ENCODE measurements around the gene NKAIN4. TPM values are rescaled to one million over a fixed set of nuclear protein-coding genes. Genes with fewer than 3 reads are reported as not detected.

NKAIN4 gene
- polyA plus RNA-seq, 1 donor (not counting 4 experiments of a cell fraction or from before 2014, with no cell fraction given): not detected

GRCh38 chr20:63285636-63286615 lies 31.7 kb upstream of the NKAIN4 start:
- H2AFZ ChIP-seq (ENCODE audit: control insufficient read depth, low read length): no peak overlapping the region
- no peak overlapping the region for H3K4me2 ChIP-seq (ENCODE audit: control insufficient read depth, extremely low read depth, insufficient read depth, low read depth, low read length)
- H3K4me3 ChIP-seq (ENCODE audit: control insufficient read depth in 2 of 3, extremely low read depth in 1 of 3, insufficient read depth in 2 of 3, low read depth in 1 of 3, low read length in 3 of 3): no peak overlapping the region
- DNase-seq (ENCODE audit: low read depth, low spot score) (no peak), FAIRE-seq (no peak)
- no peak overlapping the region for H3K9ac ChIP-seq (ENCODE audit: control insufficient read depth, extremely low read depth, insufficient read depth, low read length)
- H3K4me1 ChIP-seq (ENCODE audit: control insufficient read depth, extremely low read depth, insufficient read depth, low read length): no peaks in the 10 kb centered on the region
- H3K27me3 ChIP-seq (ENCODE audit: control insufficient read depth, extremely low read depth, insufficient read depth, low read length): no peaks in the 10 kb centered on the region
- H3K27ac ChIP-seq (ENCODE audit: control insufficient read depth, insufficient read depth, low read length): no peak overlapping the region
- TF ChIP-seq EZH2 (IDR thresholded peaks at IDR 0.05; ENCODE audit: low read length) (no peak), CTCF (optimal IDR thresholded peaks at IDR 0.05 in 1 of 3, IDR thresholded peaks at IDR 0.05 in 1 of 3, conservative IDR thresholded peaks at IDR 0.05 in 1 of 3; ENCODE audit: extremely low read depth in 1 of 3, insufficient read depth in 2 of 3, low read length in 3 of 3) (no peak)
- dilution Hi-C loops (cut with MboI; ENCODE audit: extremely low pct_ligation_motif_present, low sequenced_read_pairs): loop anchor here (10.0 kb wide), 1 partner anchor 61 kb away; no protein-coding TSS in a partner anchor
- peaks cover 25 to 38% of the 10 kb centered on the region in 2 experiments for H3K36me3 ChIP-seq (ENCODE audit: control insufficient read depth in 2 of 2, extremely low read depth in 1 of 2, insufficient read depth in 2 of 2, low read length in 2 of 2)
- H4K20me1 ChIP-seq (ENCODE audit: control insufficient read depth, extremely low read depth, insufficient read depth, low read length): peaks cover 3% of the 10 kb centered on the region
- no peaks in the 10 kb centered on the region for H3K9me1 ChIP-seq (ENCODE audit: control insufficient read depth, extremely low read depth, insufficient read depth, low read length)
- no peaks in the 10 kb centered on the region for H3K9me3 ChIP-seq (ENCODE audit: control insufficient read depth, low read depth, low read length)
- H3K79me2 ChIP-seq (ENCODE audit: control insufficient read depth, insufficient read depth, low read length): no peaks in the 10 kb centered on the region

- no peak overlapping the region for H3K4me3 ChIP-seq (ENCODE audit: control insufficient read depth in 2 of 3, extremely low read depth in 1 of 3, insufficient read depth in 2 of 3, low read depth in 1 of 3, low read length in 3 of 3)
- H3K9ac ChIP-seq (ENCODE audit: control insufficient read depth, extremely low read depth, insufficient read depth, low read length): no peak overlapping the region
- dilution Hi-C loops (cut with MboI; ENCODE audit: extremely low pct_ligation_motif_present, low sequenced_read_pairs): loop anchor here (10.0 kb wide), 1 partner anchor 60 kb away; no protein-coding TSS in a partner anchor
- no peak overlapping the region for H3K4me2 ChIP-seq (ENCODE audit: control insufficient read depth, extremely low read depth, insufficient read depth, low read depth, low read length)
- no peaks in the 10 kb centered on the region for H3K79me2 ChIP-seq (ENCODE audit: control insufficient read depth, insufficient read depth, low read length)
- peaks cover 33 to 39% of the 10 kb centered on the region in 2 experiments for H3K36me3 ChIP-seq (ENCODE audit: control insufficient read depth in 2 of 2, extremely low read depth in 1 of 2, insufficient read depth in 2 of 2, low read length in 2 of 2)
- no peak for FAIRE-seq
- no peak overlapping the region for H2AFZ ChIP-seq (ENCODE audit: control insufficient read depth, low read length)
- H3K4me1 ChIP-seq (ENCODE audit: control insufficient read depth, extremely low read depth, insufficient read depth, low read length): no peaks in the 10 kb centered on the region
- no peak overlapping the region for H3K27ac ChIP-seq (ENCODE audit: control insufficient read depth, insufficient read depth, low read length)
- H4K20me1 ChIP-seq (ENCODE audit: control insufficient read depth, extremely low read depth, insufficient read depth, low read length): peaks cover 3% of the 10 kb centered on the region
- H3K9me1 ChIP-seq (ENCODE audit: control insufficient read depth, extremely low read depth, insufficient read depth, low read length): no peaks in the 10 kb centered on the region
- DNase-seq (ENCODE audit: low read depth, low spot score): no peak
- no peaks in the 10 kb centered on the region for H3K9me3 ChIP-seq (ENCODE audit: control insufficient read depth, low read depth, low read length)
- TF ChIP-seq EZH2 (IDR thresholded peaks at IDR 0.05; ENCODE audit: low read length) (no peak), CTCF (optimal IDR thresholded peaks at IDR 0.05 in 1 of 3, IDR thresholded peaks at IDR 0.05 in 1 of 3, conservative IDR thresholded peaks at IDR 0.05 in 1 of 3; ENCODE audit: extremely low read depth in 1 of 3, insufficient read depth in 2 of 3, low read length in 3 of 3) (no peak)
- H3K27me3 ChIP-seq (ENCODE audit: control insufficient read depth, extremely low read depth, insufficient read depth, low read length): no peaks in the 10 kb centered on the region
These were observed 30.8 kb upstream of the NKAIN4 start for GRCh38 chr20:63284981-63285524.

All from keratinocyte (primary cell).